Measurements from ENCODE around the gene CCNI.
A peak's percentile ranks its signal among the peaks of the same experiment; 100 is the strongest.
"Not testable (repeated sequence)": the region's sequence is repeated elsewhere in the genome, so short reads cannot be mapped to it uniquely, and the experiment has no call there.

CCNI gene

DNA sequence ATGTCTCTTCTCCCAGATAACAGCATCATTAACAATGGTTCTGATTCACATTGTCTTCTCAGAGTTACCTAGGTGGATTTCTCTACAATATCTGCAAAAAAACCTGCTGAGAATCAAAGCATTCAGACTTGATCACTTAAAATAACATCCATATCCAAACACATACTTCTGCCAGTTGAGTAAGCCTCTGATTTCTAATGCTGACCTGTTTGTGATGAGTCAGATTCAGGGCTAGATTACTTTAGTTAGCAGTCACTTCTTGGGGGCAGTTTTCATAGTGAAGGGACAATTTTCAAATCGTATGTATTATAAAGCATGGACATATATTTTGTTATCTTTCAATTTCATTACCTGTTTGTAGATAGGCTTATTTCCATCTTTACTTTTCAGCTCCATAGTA, 35.5 kb downstream of the CCNI start:
- no peak for DNase-seq (ENCODE audit: low read depth)

DNA sequence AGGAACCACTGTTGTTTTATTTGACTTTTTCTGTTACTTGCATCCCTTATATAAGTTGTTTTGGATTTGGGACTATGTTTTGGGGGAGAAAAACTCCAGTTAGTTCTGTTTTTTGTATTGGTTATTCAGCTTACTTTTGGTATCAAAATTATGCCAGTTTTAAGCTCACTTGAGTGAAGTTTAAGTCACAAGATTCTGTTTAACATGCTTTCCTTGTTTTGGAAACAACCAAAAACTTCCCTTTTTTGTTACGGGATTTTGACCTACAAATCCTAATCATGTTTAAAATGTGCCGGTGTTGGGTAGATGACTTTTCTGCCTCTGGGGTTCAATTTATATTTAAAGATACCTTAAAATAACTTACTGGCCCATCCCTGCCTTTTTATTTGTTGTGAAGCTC, 36.0 kb downstream of the CCNI start:
- DNase-seq (ENCODE audit: low read depth): no peak

DNA sequence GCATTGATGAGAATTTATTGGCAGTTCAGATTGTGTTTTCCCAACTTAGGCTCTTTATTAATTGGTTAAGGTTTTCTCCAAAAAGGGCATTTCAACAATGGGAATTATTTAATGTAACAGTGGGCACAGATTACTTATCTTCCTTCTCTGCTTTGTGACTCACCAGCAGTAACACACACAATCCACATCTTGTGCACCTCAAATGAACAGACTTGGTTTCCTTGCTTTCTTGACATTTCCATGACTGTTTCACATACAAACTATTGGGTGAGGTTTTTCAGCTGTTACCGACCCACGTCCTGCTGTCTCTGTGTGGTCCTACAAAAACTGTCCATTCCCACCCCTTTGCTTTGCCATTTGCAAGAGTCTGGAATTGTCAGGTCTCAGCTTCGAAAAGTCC, 38.1 kb downstream of the CCNI start:
- DNase-seq (ENCODE audit: low read depth): no peak

- DNase-seq (ENCODE audit: low read depth): not testable (repeated sequence)
These were observed 38.6 kb downstream of the CCNI start for GRCh38 chr4:77037168-77037567.

DNA sequence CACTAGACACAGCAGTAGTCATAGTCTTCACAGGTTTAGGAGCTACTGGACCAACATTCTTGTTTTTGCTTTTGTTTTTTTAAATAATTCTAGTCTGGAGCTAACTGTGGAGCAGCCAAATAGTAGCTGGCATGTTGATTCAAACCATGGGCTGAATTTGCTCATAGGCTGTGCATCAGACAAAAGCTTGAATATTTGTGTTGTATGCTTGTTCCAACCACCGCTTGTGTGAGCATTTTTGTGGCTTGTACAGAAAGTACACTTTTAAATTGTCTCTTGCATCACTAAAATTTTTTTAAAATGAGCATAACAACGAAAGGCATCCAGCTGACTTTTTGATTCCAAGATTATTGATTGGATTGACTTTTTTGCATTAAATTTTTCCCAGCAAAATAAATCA, 39.6 kb downstream of the CCNI start:
- no peak for DNase-seq (ENCODE audit: low read depth)

GRCh38 chr4:77035153-77035552, 40.6 kb downstream of the CCNI start:
- DNase-seq (ENCODE audit: low read depth): no peak

GRCh38 chr4:77031544-77031943, 44.2 kb downstream of the CCNI start:
- no peak for DNase-seq (ENCODE audit: low read depth)

DNA sequence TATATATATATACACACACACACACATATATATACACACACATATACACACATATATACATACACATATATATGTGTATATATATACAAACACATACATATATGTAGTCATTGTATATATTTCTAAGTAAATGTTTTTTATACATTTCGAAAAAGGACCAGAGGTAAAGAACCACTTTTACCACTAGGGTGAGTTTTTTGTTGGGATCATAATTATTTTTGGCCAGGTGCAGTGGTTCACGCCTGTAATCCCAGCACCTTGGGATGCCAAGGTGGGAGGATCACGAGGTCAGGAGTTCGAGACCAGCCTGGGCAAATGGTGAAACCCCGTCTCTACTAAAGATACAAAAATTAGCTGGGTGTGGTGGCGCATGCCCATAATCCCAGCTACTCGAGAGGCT, 46.0 kb downstream of the CCNI start:
- not testable (repeated sequence) for DNase-seq (ENCODE audit: low read depth)

DNA sequence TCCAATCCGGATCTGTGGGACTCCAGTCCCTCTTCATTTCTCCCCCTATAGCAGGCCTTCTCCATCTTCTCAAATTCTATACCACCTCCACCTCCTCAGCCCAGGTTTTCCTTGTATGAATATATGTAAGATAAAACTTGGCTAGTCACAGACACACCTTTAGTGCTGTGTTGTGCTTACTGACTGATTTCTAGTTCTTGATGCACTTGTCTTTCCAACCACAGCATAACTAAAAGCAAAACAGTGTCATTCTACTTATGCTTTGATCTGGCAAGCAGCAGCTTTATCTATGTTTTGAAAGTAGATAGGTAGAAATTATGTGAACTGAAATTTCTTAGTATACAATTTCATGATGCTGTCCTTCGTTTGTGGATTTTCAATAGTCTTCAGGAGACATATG, 47.5 kb downstream of the CCNI start:
- no peak for DNase-seq (ENCODE audit: low read depth)

DNA sequence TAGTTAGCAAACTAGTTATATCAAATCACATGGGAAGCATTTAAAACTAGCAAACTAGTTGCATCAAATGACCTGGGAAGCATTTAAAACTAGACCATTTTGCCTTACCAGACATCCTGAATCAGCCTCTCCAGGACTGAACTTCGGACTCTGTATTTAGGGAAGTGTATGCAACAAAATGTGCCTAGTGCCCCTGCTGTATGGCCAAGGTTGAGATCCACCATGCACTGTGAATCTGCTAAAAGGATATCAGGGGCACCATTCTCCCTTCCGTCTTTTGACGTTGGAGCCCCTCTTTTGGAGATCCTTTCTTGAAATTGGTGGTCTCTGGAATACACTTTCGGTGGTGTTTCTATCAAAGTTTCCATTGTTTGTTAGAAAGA, 49.5 kb downstream of the CCNI start:
- no peak for DNase-seq (ENCODE audit: low read depth)

- DNase-seq (ENCODE audit: low read depth): no peak
These were observed 50.0 kb downstream of the CCNI start for GRCh38 chr4:77025643-77026321.

DNA sequence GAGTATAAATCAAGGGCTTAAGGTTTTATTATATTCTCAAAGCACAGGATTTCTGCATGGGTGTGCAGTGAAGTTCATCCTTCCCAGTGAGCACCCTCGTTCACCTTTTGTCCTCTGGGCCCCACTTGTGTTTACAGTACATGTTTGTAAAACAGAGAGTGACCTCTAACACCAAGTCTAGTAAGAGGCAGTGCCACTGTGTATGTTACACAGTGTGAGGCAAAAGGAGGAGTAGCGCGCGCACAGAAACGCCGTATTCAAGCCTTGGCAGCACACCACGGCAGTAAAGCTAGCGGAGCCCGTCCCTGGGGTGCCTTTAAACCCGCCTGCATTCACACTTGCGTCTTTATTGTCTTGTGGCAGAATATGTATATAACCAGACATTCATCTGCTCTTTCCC, 51.9 kb downstream of the CCNI start:
- DNase-seq (ENCODE audit: low read depth): no peak

GRCh38 chr4:77022560-77023179, 53.1 kb downstream of the CCNI start:
- peak; percentile 53 for DNase-seq (ENCODE audit: low read depth)

- no peak for DNase-seq (ENCODE audit: low read depth)
These were observed 54.1 kb downstream of the CCNI start for GRCh38 chr4:77021614-77022089.

GRCh38 chr4:77020017-77020416, 55.8 kb downstream of the CCNI start:
- no peak for DNase-seq (ENCODE audit: low read depth)

DNA sequence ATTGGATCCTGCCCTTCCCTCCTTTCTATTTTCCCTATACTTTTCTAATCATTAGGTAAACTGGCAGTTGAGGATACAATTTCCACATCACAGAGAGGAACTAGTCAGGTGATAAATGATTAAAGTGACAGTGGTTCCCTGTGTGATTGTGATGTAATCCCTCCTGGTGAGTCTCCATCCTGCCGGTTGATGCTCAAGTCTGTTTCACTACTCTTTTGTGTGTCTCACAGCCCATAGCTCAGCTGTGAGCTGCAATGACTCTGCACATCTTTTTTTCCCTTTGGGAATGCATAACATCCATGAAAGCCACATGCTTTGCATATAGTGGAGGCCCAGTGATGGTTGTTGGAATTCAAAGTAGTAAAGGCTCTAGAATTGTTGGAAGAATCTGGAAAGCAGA, 60.4 kb downstream of the CCNI start:
- DNase-seq (ENCODE audit: low read depth): no peak

- no peak for DNase-seq (ENCODE audit: low read depth)
These were observed 61.5 kb downstream of the CCNI start for GRCh38 chr4:77014256-77014655.

DNA sequence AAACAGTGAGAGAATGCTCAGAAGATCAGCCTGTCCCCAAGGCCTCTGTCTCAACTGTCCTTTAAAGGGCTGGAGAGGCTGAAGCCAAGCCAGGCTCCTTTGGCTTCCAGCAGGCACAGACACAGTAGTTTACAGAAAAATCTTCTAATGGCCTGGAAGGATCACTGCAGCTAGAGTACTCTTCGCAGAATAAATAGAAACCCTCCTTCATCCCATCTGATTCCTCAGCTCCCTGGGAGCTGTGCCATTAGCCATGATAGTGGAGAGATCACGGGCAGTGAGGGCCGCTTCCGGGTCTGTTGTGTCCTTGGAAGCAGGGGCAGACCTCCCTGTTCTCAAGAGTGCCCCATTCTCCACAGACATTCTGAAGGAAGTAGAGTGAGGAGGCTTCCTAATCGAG, 63.1 kb downstream of the CCNI start:
- no peak for DNase-seq (ENCODE audit: low read depth)

- DNase-seq (ENCODE audit: low read depth): no peak
These were observed 64.9 kb downstream of the CCNI start for GRCh38 chr4:77010841-77011354.

DNA sequence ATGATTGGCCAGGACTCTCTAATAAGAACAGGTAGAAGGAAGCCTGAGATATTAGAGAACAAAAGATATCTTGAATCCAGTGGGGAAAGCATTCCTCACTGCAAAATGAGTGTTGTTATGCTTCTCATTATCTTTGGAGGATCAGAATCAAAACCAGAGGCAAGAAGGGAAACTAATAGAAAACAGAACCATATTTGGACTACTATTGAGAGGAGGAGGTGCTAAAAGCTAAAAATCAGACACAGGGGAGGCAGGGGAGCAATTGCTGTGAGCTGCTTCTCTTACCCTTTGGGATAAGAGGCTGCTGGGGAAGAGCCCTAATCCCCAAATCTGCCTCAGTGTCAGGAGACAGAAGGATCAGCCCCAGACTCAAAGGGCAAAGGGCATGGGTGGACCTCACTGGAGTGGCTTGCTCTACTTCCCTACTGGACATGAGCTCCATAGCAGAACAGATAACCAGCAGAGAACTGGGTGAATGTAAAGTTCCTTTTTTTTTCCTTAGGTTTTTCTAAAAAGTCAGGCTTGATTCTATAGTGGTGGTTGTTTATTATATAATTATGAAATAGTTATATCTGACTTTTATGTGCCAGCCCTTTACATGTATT, 66.2 kb downstream of the CCNI start:
- no peak for DNase-seq (ENCODE audit: low read depth)

DNA sequence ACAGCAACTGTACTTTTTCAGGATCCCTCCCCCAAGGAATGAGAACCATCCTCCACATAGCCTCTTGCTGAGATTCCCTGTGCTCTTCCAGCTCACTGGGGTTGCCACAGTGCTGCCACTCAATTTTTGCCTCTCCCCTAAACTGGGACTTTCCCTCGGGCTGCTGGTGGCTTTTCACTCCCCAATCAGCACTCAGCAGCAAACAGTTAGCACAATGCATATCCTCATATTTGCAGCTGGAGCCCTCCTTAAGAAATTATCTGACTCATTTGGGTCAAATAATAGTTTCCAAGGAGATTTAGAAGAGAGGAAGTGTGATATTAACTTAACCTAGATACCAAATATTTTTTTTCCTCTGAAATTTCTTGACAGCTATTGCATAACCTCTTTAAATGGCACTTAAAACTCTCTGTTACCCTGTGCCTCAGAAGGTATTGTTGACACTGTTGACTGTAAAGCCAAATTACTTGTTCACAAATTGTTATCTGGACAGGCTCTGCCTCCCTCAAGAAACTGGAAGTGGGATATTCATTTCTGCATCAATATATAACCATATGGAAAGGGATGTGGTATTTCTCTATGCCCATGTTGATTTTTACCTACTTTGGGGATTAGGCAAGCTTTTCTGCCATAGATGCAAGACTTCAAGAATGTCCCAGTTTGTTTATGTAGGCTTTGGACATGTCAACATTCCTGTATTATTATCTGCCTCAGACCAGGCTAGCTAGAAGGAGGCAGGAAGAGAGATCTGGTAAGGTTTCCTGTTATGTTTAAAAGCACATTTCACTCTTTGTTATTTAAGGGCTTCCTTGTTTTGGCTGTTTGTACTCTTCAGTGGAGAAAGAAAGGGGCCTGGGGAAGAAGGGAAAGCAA, 68.2 kb downstream of the CCNI start:
- DNase-seq (ENCODE audit: low read depth): no peak

DNA sequence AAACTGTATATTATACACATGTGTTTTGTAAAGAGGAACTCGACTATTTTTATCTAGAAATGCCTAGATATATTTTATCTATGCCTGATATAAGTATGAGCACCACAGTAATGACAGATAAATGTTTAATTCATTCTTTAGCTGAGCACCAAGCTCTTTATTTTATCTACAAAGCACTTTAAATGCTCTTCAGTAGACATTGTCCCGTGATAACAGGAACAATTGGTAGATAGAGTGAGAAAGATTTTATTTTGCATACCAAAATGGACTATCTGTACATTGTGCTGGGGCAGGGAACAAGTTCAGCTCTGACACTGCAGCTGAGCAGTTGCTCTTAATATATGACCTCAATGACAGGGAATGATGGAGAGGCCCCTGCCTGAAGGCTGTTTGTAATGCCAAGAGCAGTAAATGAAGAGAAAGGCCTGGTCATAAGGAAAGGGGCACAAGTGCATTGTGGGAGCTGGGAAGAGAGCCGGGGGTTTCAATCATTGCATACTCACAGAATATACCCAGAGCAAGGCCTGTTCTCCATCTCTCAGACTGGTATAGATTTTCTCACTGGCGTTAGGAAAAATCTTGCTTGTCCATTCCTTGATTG, 68.9 kb downstream of the CCNI start:
- no peak for DNase-seq (ENCODE audit: low read depth)
